Activated CD8-positive, alpha-beta T cell treated with anti-CD3 and anti-CD28 coated beads, Interleukin-2, amount 10 ng/mL, durations not matched to agents 7 days and 5 days (primary cell): Measurements from ENCODE around the gene DMD. TPM values are rescaled to one million over a fixed set of nuclear protein-coding genes. Genes with fewer than 3 reads are reported as not detected.

ENCODE experiments used
- ATAC-seq: fragments of 150-1000 bp; cut with Tn5 transposase; one replicate; pipeline ENCODE4 v1.10.0; 2021; ENCODE audit warnings: moderate library complexity
- CTCF ChIA-PET: fragments of 350-600 bp; sonication (Branson Sonifier 250); formaldehyde crosslinking; loops from one replicate; lab custom pipeline; 2021; ENCODE audit warnings: antibody characterized with exemption; lab: Charles Lee
- POLR2A ChIA-PET: fragments of 350-600 bp; sonication (Branson Sonifier 250); formaldehyde crosslinking; loops from one replicate; lab custom pipeline; 2021; ENCODE audit warnings: antibody characterized with exemption; lab: Charles Lee
- DNase-seq: peaks from one replicate; pipeline ENCODE4 v3.0.0-alpha.2; 2020
- H3K27ac Mint-ChIP-seq: one replicate; pipeline ENCODE4 v1.8.0; 2021; ENCODE audit warnings: mild to moderate bottlenecking, mixed read lengths
- H3K27me3 Mint-ChIP-seq: one replicate; pipeline ENCODE4 v1.8.0; 2021; ENCODE audit warnings: low read depth, mixed read lengths
- H3K36me3 Mint-ChIP-seq: one replicate; pipeline ENCODE4 v1.8.0; 2021; ENCODE audit warnings: low read depth, mixed read lengths
- H3K4me1 Mint-ChIP-seq: one replicate; pipeline ENCODE4 v1.8.0; 2021; ENCODE audit warnings: low read depth, mixed read lengths
- H3K4me3 Mint-ChIP-seq: one replicate; pipeline ENCODE4 v1.8.0; 2021; ENCODE audit warnings: mild to moderate bottlenecking, mixed read lengths
- H3K9me3 Mint-ChIP-seq: one replicate; pipeline ENCODE4 v1.8.0; 2022; ENCODE audit warnings: mixed read lengths; ENCODE audit not compliant: insufficient read depth
- total RNA-seq, 2 experiments: library from RNA; stranded (reverse); gene quantifications; one replicate each; pipeline ENCODE4 v1.2.3, GENCODE V29; 2021

The DMD gene
- total RNA-seq, 2 experiments from 2014 or later, result not detected

DNA sequence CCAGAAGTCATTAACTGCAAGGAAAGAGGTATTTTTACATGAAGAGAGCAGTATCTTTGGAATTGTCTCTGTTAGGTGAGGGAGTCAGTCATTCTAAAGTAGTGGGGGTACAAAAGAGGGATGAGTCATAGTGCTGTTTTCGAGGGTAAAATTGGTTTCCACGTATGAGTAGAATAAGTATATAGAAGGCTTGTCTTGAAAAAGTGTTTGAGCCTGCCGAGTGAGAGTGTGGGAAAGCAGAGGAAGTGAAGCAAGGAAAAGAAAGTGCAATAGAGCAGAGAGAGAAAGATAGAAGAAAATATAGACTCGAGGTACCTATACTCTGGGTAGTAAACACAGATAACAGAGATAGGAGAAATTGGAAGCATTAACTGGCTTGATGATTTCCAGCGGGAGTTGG is 696.4 kb downstream of the DMD start:
- CTCF ChIA-PET, result no interaction called here
- no peak overlapping the region for H3K27ac Mint-ChIP-seq
- H3K27me3 Mint-ChIP-seq, result no peaks in the 10 kb centered on the region
- POLR2A ChIA-PET, result no interaction called here
- ATAC-seq (no peak), DNase-seq (no peak)
- no peaks in the 10 kb centered on the region for H3K36me3 Mint-ChIP-seq
- no peak overlapping the region for H3K4me3 Mint-ChIP-seq
- H3K4me1 Mint-ChIP-seq, result no peaks in the 10 kb centered on the region
- no peaks in the 10 kb centered on the region for H3K9me3 Mint-ChIP-seq

DNA sequence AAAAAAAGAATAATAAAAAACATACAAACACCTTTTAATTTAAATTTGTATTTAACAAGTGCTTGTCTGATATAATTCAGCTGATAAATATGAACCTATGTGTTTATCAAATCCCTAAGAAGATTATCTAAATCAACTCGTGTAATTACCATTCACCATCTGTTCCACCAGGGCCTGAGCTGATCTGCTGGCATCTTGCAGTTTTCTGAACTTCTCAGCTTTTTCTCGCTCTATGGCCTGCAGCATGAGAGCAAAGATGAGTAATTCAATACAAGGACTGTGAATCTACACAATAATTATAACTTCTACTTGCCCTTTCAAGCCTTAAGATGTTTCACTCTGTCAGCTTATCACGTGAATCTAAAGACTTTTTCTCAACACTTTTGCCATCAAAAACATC is 709.7 kb downstream of the DMD start:
- no peaks in the 10 kb centered on the region for H3K36me3 Mint-ChIP-seq
- H3K4me3 Mint-ChIP-seq, result no peak overlapping the region
- no peaks in the 10 kb centered on the region for H3K27me3 Mint-ChIP-seq
- ChIA-PET POLR2A (no interaction called here), CTCF (no interaction called here)
- H3K27ac Mint-ChIP-seq, result no peak overlapping the region
- ATAC-seq (no peak), DNase-seq (no peak)
- no peaks in the 10 kb centered on the region for H3K9me3 Mint-ChIP-seq
- no peaks in the 10 kb centered on the region for H3K4me1 Mint-ChIP-seq

DNA sequence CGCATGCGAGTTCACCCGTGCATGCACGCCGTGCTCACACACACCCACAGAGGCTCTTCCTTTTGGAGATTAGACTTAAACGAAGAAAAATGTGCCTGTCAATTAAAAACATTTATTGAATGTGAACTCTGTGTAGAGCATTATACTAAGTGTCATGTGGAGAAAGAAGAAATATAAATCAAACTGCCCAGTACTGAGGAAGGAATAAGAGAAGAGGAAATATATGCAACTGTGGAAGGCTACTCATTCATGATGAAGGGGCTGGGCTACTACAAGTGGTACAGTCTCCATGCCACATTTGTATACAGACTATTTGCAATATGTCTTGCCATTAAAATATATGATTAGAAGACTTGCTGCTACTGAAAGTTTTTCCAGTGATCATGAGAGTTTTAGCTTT is 714.7 kb downstream of the DMD start:
- ChIA-PET POLR2A (no interaction called here), CTCF (no interaction called here)
- ATAC-seq, result no peak
- DNase-seq, result no peak
- Mint-ChIP-seq H3K4me1 (no peaks in the 10 kb centered on the region), H3K36me3 (no peaks in the 10 kb centered on the region), H3K4me3 (no peak overlapping the region), H3K27me3 (no peaks in the 10 kb centered on the region), H3K9me3 (no peaks in the 10 kb centered on the region), H3K27ac (no peak overlapping the region)

DNA sequence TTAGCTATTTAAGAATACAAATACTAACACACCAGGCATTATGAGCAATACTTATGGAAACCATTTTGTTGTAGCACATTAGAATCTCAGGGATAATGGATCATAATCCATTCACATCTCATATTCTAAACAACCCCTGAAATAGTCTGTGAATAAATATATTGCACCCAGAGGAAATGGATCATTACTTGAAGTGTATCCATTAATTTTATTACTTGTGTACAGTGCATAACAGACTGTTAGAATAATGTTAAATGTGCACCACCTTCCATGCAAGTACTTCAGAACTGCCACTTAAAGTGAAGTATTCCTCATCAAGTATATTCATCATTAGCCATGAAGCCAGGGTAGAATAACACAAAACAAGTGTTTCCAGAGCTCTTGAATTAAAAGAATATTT is 715.5 kb downstream of the DMD start:
- DNase-seq (no peak), ATAC-seq (no peak)
- ChIA-PET CTCF (no interaction called here), POLR2A (no interaction called here)
- no peak overlapping the region for H3K27ac Mint-ChIP-seq
- H3K36me3 Mint-ChIP-seq, result no peaks in the 10 kb centered on the region
- no peaks in the 10 kb centered on the region for H3K27me3 Mint-ChIP-seq
- H3K4me1 Mint-ChIP-seq, result no peaks in the 10 kb centered on the region
- no peak overlapping the region for H3K4me3 Mint-ChIP-seq
- H3K9me3 Mint-ChIP-seq, result no peaks in the 10 kb centered on the region

DNA sequence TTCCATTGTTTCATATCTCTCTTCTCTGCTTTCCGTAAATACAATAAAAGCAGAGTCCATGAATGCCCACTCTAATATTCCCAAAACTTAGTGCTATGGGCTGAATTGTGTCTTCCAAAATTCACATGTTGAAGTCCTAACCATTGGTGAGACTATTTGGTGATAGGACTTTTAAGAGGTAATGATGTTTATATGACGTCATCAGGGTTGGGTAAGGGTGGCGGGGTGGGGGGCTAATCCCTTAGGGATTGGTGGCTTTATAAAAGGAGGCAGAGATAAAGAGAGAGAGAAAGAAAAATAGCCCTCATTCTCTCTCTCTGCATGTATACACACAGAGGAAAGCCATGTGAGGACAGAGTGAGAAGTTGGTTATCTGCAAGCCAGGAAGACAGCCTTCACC is 722.2 kb downstream of the DMD start:
- H3K9me3 Mint-ChIP-seq, result no peaks in the 10 kb centered on the region
- H3K27me3 Mint-ChIP-seq, result no peaks in the 10 kb centered on the region
- H3K4me1 Mint-ChIP-seq, result no peaks in the 10 kb centered on the region
- DNase-seq (no peak), ATAC-seq (no peak)
- H3K36me3 Mint-ChIP-seq, result no peaks in the 10 kb centered on the region
- ChIA-PET POLR2A (no interaction called here), CTCF (no interaction called here)
- H3K4me3 Mint-ChIP-seq, result no peak overlapping the region
- H3K27ac Mint-ChIP-seq, result no peak overlapping the region

DNA sequence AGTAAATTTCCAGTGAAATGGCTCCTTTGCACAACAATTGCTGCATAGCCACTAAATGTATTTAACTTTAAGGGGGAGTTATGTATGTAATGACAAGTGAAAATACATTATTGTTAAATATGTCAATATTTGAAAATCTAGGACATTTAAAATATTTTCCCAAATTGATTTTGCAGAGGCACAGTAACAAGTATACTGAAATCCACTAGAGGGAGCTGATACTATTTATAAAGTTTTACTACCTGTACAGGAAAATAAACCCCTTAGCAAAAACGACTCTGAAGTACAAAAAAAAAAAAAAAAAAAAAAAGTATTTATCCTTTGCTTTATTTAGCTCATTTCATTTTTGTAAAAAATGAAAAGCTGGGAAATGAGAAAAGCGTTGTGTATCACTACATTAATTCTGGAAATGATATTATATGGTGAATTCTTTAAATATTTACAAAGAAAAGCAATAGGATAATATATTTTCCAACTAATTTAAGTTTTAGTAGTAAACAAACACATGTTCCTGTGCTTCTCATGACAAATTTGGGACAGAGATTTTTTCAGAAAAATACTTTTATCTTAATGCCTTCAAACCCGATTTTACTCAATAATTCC is 727.7 kb downstream of the DMD start:
- Mint-ChIP-seq H3K36me3 (no peaks in the 10 kb centered on the region), H3K4me3 (no peak overlapping the region), H3K9me3 (no peaks in the 10 kb centered on the region), H3K27me3 (no peaks in the 10 kb centered on the region), H3K27ac (no peak overlapping the region), H3K4me1 (no peaks in the 10 kb centered on the region)
- ChIA-PET POLR2A (no interaction called here), CTCF (no interaction called here)
- ATAC-seq (no peak), DNase-seq (no peak)

DNA sequence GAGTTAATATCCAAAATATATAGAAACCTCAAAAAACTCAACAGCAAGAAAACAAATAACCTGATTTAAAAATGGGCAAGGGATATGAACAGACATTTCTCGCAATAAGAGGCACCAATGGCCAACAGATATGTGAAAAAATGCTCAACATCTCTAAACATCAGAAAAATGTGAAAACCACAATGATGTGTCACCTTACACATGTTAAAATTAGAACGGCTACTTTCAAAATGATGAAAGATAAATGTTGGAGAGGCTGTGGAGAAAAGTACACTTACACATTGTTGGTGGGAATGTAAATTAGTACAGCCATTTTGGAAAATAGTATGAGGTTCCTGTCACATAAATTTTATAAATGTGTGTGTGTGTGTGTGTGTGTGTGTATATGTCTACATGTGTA is 731.3 kb downstream of the DMD start:
- DNase-seq, result no peak
- no peak overlapping the region for H3K27ac Mint-ChIP-seq
- no peaks in the 10 kb centered on the region for H3K4me1 Mint-ChIP-seq
- POLR2A ChIA-PET, result no interaction called here
- no peaks in the 10 kb centered on the region for H3K36me3 Mint-ChIP-seq
- H3K9me3 Mint-ChIP-seq, result no peaks in the 10 kb centered on the region
- no peak overlapping the region for H3K4me3 Mint-ChIP-seq
- no peak for ATAC-seq
- CTCF ChIA-PET, result no interaction called here
- no peaks in the 10 kb centered on the region for H3K27me3 Mint-ChIP-seq

DNA sequence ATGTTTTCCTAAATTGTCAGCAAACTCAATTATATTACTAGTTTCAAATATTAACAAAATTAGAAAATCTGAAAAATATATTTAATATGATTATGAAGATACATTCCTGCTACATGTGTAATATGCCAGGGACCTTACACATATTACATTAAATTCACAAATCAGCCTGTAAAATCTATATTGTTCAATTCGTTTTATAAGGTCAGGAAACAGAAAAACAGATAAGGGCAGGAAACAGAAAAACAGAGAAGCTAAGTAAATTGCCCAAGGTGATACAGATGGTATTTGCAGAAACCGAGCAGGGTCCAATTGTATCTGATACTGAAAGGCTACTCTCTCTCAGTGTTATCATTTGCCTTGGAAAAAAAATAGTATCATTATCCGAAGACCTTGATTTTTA is 739.0 kb downstream of the DMD start:
- ATAC-seq, result no peak
- no peaks in the 10 kb centered on the region for H3K4me1 Mint-ChIP-seq
- no peak for DNase-seq
- no peaks in the 10 kb centered on the region for H3K36me3 Mint-ChIP-seq
- H3K27ac Mint-ChIP-seq, result no peak overlapping the region
- H3K4me3 Mint-ChIP-seq, result no peak overlapping the region
- ChIA-PET CTCF (no interaction called here), POLR2A (no interaction called here)
- H3K9me3 Mint-ChIP-seq, result no peaks in the 10 kb centered on the region
- no peaks in the 10 kb centered on the region for H3K27me3 Mint-ChIP-seq

DNA sequence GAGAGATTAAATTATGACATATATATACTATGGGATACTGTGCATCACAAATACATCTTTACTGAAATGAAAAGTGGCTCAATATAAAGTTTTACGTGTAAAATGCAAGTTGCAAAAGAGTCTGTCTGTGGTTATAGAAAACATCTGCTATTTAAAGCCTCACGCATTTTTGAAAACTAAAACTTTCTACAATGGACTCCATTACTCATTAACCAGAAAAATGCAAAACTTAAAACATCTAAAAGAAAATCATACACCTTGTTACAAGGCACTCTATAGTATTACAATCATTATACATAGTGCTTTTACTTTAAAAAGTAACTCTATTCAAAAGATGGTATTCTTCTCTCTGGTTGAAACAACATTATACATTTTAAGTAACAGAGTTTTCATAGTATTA is 755.6 kb downstream of the DMD start:
- no peak overlapping the region for H3K4me3 Mint-ChIP-seq
- POLR2A ChIA-PET, result no interaction called here
- H3K36me3 Mint-ChIP-seq, result peaks cover 4% of the 10 kb centered on the region
- H3K27me3 Mint-ChIP-seq, result peaks cover 2% of the 10 kb centered on the region
- H3K4me1 Mint-ChIP-seq, result peaks cover 4% of the 10 kb centered on the region
- CTCF ChIA-PET, result no interaction called here
- H3K9me3 Mint-ChIP-seq, result peaks cover 5% of the 10 kb centered on the region
- DNase-seq, result no peak
- H3K27ac Mint-ChIP-seq, result no peak overlapping the region
- ATAC-seq, result no peak

DNA sequence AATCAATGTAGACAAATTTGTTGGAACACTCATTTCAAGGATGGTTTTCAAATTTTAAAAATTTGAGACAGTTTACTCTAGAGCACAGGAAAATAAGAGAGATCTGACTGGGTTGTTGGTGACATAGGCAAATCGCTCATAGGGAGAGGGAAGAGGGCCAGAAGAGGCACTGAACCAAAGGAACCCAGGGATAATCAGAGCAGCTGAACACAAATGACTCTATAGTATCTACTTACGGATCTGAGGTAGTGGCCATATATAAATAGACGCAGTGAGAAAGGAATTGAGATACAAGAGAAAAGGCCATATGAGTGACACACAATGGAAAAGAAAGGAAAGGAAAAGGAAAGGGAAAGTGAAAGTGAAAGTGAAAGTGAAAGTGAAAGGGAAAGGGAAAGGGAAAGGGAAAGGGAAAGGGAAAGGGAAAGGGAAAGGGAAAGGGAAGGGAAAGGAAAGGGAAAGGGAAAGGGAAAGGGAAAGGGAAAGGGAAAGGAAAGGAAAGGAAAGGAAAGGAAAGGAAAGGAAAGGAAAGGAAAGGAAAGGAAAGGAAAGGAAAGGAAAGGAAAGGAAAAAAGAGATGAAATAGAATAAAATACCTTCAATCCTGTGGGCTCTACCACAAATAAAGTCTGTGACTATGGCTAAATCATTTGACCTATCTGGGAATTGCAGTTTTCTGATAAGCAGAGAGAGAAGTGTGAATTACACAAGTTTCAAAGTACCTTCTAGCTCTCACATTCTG is 759.2 kb downstream of the DMD start:
- peaks cover 4% of the 10 kb centered on the region for H3K36me3 Mint-ChIP-seq
- ChIA-PET POLR2A (no interaction called here), CTCF (no interaction called here)
- ATAC-seq (no peak), DNase-seq (no peak)
- H3K4me3 Mint-ChIP-seq, result peak overlapping the region; percentile 58
- H3K9me3 Mint-ChIP-seq, result peaks cover 5% of the 10 kb centered on the region
- H3K4me1 Mint-ChIP-seq, result peaks cover 10% of the 10 kb centered on the region
- H3K27me3 Mint-ChIP-seq, result peaks cover 2% of the 10 kb centered on the region
- H3K27ac Mint-ChIP-seq, result peak overlapping the region; percentile 87

DNA sequence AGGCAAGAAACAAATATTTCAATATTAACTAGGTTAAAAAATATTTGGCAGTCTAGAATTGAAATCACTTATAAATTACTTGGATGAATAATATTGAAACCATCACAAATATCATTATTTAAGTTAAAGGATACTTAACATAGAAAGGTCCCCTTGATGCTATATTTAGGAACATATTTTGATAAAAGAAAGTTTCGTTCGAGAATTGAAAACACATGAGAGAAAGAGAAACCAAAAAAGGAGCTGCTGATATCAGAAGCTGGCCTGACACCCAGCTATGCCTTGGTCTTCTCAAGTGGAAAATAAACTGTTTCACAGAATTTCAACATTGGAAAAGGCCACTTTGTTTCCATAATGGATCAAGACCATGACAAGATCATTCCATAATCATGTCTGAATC is 762.4 kb downstream of the DMD start:
- Mint-ChIP-seq H3K4me1 (peaks cover 18% of the 10 kb centered on the region), H3K27me3 (peaks cover 2% of the 10 kb centered on the region), H3K27ac (peak overlapping the region; percentile 55), H3K4me3 (peak overlapping the region; percentile 36), H3K36me3 (peaks cover 4% of the 10 kb centered on the region), H3K9me3 (peaks cover 5% of the 10 kb centered on the region)
- DNase-seq (no peak), ATAC-seq (no peak)
- ChIA-PET CTCF (no interaction called here), POLR2A (no interaction called here)

DNA sequence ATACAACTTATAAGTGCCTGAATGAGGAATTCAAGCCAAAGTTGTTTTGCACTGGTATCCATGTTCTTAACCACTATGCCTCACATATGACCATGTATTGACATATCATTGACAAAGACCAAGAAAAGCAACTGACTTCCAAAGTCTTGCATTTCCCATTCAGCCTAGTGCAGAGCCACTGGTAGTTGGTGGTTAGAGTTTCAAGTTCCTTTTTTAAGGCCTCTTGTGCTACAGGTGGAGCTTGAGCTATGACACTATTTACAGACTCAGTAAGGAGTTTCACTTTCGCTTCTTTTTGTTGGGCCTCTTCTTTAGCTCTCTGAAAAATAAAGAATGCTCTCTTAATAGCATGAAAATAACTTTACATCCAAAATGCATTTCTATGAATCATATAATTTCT is 763.0 kb downstream of the DMD start:
- Mint-ChIP-seq H3K27ac (peak overlapping the region; percentile 34), H3K27me3 (peaks cover 2% of the 10 kb centered on the region), H3K9me3 (peaks cover 5% of the 10 kb centered on the region), H3K4me1 (peaks cover 18% of the 10 kb centered on the region), H3K36me3 (peaks cover 4% of the 10 kb centered on the region), H3K4me3 (no peak overlapping the region)
- CTCF ChIA-PET, result no interaction called here
- ATAC-seq (peak; percentile 74), DNase-seq (peak; percentile 20)
- POLR2A ChIA-PET, result no interaction called here

DNA sequence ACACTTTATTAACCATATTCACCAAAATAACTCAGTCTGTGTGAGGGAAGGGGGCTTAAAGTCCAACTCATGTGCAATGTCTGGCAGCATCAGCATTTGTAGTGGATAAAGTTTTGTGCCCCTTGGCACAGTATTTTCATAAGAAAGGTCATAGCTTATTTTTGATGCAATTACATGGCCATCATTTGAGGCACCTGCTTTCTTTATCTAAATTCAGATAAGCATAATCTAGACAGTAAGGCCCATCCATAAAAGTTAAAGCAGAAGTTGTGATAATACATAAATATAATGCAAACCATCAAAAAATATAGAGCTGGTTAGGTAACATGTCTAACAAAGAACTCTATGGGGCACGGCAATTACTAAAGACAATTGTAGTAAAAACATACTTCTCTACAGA is 763.7 kb downstream of the DMD start:
- Mint-ChIP-seq H3K27ac (no peak overlapping the region), H3K4me1 (peaks cover 18% of the 10 kb centered on the region), H3K27me3 (peaks cover 2% of the 10 kb centered on the region), H3K9me3 (peaks cover 5% of the 10 kb centered on the region), H3K36me3 (peaks cover 4% of the 10 kb centered on the region), H3K4me3 (no peak overlapping the region)
- DNase-seq (no peak), ATAC-seq (no peak)
- POLR2A ChIA-PET, result no interaction called here
- CTCF ChIA-PET, result no interaction called here
